ENCODE data around the gene PPP1R1B.

PPP1R1B gene

DNA sequence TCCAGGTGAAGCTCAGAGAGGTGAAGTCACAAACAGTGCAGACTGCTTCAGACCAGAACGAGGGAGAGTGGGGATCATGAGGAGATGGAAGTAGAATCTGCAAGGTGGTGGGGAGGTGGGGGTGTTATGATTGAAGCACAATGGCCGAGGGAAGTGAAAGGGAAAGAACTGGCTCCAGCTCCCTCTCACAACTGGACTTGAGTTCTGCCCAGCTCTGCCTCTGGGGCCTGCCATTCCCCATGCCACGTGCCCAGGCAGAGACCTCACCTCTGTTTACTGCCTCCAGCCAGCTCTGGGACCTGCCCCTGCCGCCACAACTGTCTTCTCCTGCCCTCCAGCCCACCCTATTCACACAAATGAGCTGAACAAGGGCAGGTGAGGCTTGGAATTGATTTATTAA, 44.0 kb downstream of the PPP1R1B start:
- FAIRE-seq: no peak

- FAIRE-seq: peak; percentile 51
Observed at GRCh38 chr17:39671651-39672521, 45.1 kb downstream of the PPP1R1B start.

DNA sequence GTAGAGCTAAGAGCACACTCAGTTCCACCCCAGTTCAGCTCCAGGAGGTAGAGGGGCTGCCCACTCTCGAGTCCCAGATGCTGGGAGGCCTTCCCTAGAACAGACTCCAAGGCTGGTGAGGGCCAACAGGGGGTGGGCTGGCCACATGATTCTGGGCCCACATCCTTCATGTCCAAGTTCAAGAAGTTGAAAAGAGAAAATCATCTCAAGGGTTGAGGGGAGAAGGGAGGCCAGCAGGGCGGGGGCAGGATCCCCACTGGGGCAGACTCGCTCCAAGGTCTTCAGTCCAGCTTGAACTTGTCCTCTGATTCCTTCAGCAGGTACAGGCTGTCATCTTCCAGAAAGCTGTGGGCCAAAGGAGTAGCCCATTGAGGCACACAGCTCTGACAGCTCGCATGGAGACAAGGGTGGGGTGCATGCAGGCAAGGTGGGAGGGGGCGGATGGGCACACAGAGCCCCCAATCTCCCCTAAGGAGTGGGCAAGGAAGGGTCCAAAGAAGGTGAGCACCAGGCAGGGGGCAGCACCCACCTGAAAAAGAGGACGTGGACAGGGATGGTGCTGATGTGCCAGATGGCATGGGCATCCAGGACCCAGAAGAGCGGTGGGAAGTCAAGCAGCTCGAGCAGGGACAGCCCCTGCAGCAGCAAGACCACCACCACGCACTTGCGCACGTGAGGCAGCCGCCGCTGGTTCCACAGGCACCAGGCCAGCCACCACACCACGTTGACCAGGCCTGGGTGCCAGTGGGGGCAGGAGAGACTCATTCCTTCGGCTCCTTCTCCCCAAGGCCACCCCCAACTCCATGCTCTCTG, 46.0 kb downstream of the PPP1R1B start:
- no peak for FAIRE-seq

- no peak for FAIRE-seq
Observed at GRCh38 chr17:39673335-39674081, 46.8 kb downstream of the PPP1R1B start.

GRCh38 chr17:39674179-39674578, 47.4 kb downstream of the PPP1R1B start:
- FAIRE-seq: no peak

DNA sequence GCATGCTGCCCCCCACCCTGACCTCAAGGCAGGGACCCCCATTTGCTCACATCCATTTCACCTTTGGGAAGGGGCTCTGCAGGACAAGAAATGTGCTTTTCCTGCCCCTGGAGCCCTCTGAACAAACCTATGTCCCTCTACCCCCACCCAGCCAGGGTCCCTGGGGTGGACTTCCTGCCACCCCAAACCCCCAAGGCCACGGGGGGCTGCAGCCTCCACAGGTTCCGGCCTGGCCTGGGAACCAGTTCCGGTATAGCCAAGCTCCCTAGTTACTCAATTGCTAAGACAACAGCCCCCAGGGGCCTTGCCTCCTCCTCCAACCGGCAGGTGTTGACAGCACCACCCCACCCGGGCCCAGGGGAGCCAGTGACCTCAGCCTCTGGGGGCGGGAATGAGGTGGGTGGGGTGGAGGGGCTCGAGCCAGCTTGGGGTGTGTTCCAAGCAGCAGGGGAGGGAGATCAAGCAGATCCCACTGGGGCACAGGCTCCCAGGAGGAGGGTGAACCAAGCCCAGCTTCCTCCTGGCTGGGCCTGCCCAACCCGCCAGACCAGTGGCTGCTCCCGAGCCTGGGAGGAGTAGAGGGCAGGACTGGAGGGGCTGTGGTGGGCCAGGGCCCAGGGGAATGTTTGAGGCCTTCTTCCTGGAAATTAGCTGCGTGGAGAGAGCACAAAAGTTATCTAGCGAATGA, 48.1 kb downstream of the PPP1R1B start:
- no peak for FAIRE-seq

DNA sequence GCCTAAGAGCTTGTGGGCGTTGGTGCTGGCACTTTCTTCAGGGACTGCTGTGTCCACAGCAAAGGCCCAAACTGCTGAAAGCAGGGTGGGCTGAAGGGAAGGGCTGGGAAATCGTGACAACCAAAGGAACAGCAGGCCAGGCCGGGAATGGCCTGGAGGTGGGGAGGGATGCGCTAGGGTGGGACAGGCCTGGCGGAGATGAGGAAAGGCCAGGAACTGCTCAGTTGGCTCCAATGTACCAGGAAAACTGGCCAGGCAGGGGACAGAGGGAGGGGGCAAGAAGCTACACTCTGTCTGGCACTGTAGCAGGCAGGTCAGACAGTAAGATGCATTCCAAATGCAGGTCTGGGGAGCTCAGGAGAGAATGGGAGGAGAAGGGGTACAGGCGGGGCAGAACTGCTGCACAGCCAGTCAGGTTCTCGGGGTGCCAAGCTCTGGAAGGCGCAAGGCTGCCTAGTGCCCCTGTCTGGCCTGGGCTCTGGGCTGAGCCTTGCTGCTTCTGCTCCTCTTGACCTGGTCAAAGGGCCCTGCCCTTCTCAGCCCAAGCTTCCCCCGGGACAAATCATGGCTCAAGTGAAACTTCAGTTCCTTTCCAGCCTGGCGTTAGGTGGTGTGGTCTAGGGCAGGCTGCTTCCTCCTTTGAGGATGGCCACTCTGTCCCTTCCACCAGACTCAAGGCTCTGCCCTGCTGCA, 48.8 kb downstream of the PPP1R1B start:
- FAIRE-seq: no peak

DNA sequence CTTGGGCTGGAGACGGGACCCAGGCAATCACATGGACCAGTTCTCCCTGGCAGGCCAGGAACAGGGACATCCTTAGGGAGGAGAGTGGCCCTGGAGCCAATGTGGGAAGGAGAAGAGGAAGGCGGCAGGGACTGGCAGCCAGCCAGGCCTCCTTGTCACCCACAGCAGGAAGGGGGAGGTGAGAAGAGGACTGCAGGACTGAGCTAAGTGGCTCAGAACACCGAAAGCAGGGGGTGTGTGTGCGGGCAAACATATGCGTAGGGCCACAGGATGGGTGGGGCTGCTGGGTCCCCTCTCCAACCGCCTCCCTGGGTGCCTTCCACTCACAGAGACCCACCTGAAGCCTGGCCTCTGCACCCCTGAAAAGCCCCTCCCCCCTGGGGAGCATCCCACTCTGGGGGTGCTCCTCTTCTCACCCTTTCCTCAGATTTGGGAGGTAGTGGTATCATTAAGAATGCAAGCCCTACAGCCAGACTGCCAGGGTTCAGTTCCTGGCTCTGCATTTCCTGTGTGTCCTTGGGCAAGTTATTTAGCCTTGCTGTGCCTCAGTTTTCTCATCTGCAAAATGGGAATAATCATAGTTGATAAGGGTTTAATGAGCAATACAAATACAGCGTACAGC, 49.6 kb downstream of the PPP1R1B start:
- no peak for FAIRE-seq

DNA sequence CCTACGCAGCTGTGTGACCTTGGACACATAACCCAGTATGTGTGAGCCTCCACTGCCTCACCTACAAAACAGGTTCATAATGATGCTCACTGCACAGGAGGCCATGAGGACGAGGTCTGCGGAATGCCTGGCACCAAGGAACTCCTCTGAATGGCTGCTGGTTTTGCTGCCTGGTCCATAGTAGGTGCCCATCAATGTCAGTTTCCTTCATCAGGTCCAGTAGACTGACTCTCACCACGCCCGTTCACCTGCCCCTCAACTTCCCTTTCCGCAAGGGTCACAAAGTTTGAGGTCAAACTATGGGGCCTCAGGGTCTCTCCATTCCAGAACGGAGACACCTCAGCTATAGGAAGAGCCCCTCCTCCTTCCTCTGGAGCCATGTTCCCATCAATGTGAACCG, 50.3 kb downstream of the PPP1R1B start:
- FAIRE-seq: no peak

DNA sequence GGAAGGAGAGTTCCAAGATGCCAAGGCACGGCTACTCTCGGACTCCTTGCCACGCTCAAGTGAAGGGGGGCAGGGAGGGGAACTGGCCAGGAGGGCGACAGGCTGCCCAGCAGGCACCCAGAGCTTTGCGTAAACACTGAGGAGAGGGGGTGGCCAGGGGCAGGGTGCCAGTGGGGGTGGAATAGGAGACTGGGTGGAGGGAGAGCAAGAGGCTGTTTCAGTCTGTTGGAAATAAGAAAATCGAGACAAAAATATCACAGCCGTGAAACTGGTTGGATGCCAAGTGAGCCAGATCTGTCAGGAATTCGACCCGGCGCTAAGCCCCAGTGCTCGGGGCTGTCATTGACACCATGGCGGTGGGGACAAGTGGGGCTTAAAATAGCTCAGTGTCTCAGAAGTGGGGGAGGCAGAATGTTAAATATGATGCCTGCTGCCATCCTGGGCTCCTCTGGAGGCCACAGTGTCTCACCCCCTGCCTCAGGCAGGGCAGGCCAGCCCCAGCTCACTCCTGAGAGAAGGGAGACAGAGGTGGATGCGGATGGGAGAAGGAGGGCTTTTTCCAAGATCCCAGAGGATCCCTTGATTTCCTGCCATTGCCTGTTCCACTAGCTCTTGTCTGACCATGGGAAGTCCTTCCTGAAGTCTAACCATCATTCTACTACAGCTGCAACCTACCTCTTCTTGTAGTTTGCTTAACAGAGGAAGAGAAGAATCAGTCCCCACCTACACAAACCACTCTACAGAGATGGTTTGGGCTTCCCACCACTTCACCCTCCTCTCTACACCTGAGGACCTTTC, 51.0 kb downstream of the PPP1R1B start:
- FAIRE-seq: no peak

- FAIRE-seq: no peak
Observed at GRCh38 chr17:39678340-39679116, 51.8 kb downstream of the PPP1R1B start.

- FAIRE-seq: no peak
Observed at GRCh38 chr17:39679521-39680192, 52.9 kb downstream of the PPP1R1B start.

GRCh38 chr17:39683295-39683939, 56.7 kb downstream of the PPP1R1B start:
- no peak for FAIRE-seq

DNA sequence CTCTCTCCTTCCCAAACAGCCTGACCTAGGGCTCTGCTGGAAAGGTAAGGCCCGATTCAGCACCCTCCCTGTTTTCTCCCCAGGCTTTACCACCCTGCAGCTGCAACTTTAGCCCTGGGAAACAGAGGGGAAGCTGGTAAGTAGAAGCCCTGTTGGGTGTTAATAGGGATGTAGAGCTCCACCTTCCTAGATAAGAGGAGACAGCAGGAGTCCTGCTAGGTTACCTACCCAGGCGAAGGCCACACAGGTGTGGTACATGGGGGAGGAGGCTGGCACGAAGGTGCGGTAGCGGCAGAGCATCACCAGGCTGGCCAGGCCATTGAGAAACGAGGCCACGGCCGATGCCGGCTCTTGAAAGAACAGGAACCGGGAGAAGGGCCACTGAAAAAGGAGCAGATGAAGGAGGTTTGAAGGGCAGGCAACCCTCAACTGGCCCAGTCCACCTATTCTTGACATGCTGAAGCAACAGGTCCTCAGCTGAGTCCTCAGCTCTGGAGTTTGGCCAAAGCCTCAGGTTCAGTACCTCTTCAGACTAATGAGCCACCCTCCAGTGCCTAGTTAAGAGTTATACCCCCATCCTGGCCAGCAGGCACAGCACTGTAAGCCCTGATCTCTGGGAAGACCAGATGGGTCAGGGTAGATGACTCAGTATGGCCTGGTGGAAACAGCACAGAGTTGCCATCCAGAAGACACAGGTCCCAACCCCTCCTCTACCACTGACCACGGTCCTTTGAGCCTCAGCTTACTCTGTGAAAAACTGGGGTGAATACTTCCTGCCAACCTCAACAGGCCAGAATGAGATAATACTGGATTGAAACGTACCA, 57.8 kb downstream of the PPP1R1B start:
- FAIRE-seq: no peak
